HEK293T (cell line): ENCODE measurements around the gene SIK3.

Experiments
- ARNT ChIP-seq: fragments of 450-650 bp; IDR thresholded peaks from 2 replicates; pipeline ENCODE4 v1.6.1; 2017; ENCODE audit warnings: mild to moderate bottlenecking
- BHLHE40 ChIP-seq: fragments of 450-650 bp; IDR thresholded peaks from 2 replicates; pipeline ENCODE4 v1.6.1; 2016; ENCODE audit warnings: mild to moderate bottlenecking, moderate library complexity, borderline replicate concordance
- FOXA1 ChIP-seq: fragments of 450-650 bp; IDR thresholded peaks from 2 replicates; pipeline ENCODE4 v1.6.1; 2016; ENCODE audit warnings: mild to moderate bottlenecking
- FOXK2 ChIP-seq: fragments of 450-650 bp; IDR thresholded peaks from 2 replicates; pipeline ENCODE4 v1.6.1; 2016; ENCODE audit warnings: mild to moderate bottlenecking
- FOXM1 ChIP-seq: fragments of 450-650 bp; IDR thresholded peaks from 2 replicates; pipeline ENCODE4 v1.6.1; 2017; ENCODE audit warnings: mild to moderate bottlenecking, borderline replicate concordance
- HDGF ChIP-seq: fragments of 450-650 bp; IDR thresholded peaks from 2 replicates; pipeline ENCODE4 v1.6.1; 2017; ENCODE audit warnings: antibody characterized with exemption, borderline replicate concordance
- LEF1 ChIP-seq: fragments of 450-650 bp; IDR thresholded peaks from 2 replicates; pipeline ENCODE4 v1.6.1; 2017; ENCODE audit warnings: mild to moderate bottlenecking, borderline replicate concordance
- SP1 ChIP-seq: fragments of 450-650 bp; IDR thresholded peaks from 2 replicates; pipeline ENCODE4 v1.6.1; 2017
- TARDBP ChIP-seq: fragments of 450-650 bp; IDR thresholded peaks from 2 replicates; pipeline ENCODE4 v1.6.1; 2016
- ZNF384 ChIP-seq: fragments of 450-650 bp; IDR thresholded peaks from 2 replicates; pipeline ENCODE4 v1.6.1; 2016

- no peak for TF ChIP-seq FOXK2
- TF ChIP-seq ARNT, result no peak
- no peak for TF ChIP-seq ZNF384
- TF ChIP-seq FOXA1, result no peak
- TF ChIP-seq TARDBP, result no peak
- TF ChIP-seq SP1, result no peak
- TF ChIP-seq BHLHE40, result no peak
- no peak for TF ChIP-seq LEF1
- no peak for TF ChIP-seq HDGF
- TF ChIP-seq FOXM1, result no peak
Observed at GRCh38 chr11:116910847-116911246, 187.4 kb downstream of the SIK3 start.
